ENCODE data around the gene TINAGL1. TPM values are rescaled to one million over a fixed set of nuclear protein-coding genes. Genes with fewer than 3 reads are reported as not detected.

TINAGL1 gene
- total and polyA plus RNA-seq, 8 donors, result 10.1 to 47.3 (median 25.7) TPM

DNA sequence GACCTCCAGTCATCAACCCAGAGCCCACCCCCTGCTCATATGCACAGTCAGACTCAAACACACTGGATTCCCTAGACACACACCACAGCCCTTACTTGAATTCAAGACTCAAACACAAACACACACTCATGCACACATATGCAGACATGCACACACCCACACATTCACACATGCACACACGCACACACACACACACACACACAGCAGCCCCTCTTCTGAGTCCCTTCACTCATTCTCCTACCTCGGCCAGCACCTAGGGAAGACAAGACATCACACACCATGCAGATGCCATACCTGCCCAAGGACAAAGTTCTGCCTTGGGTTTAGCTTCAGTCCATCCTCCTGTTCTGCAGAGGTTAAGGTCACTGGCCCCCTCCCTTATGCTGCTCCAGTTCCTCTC lies 39.6 kb downstream of the TINAGL1 start:
- H3K9me3 ChIP-seq, result no peaks in the 10 kb centered on the region
- TF ChIP-seq, protein P1, sequence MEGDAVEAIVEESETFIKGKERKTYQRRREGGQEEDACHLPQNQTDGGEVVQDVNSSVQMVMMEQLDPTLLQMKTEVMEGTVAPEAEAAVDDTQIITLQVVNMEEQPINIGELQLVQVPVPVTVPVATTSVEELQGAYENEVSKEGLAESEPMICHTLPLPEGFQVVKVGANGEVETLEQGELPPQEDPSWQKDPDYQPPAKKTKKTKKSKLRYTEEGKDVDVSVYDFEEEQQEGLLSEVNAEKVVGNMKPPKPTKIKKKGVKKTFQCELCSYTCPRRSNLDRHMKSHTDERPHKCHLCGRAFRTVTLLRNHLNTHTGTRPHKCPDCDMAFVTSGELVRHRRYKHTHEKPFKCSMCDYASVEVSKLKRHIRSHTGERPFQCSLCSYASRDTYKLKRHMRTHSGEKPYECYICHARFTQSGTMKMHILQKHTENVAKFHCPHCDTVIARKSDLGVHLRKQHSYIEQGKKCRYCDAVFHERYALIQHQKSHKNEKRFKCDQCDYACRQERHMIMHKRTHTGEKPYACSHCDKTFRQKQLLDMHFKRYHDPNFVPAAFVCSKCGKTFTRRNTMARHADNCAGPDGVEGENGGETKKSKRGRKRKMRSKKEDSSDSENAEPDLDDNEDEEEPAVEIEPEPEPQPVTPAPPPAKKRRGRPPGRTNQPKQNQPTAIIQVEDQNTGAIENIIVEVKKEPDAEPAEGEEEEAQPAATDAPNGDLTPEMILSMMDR (IDR thresholded peaks at IDR 0.05), result no peak
- no peaks in the 10 kb centered on the region for H3K36me3 ChIP-seq
- DNase-seq (no peak), ATAC-seq (no peak), FAIRE-seq (no peak)
- 59 to 64% methylated on average over 2 of the region's 2 CpGs for WGBS, 2 donors
- H3K27me3 ChIP-seq, result no peaks in the 10 kb centered on the region
- no peak overlapping the region for H3K27ac ChIP-seq
- H3K4me3 ChIP-seq, result no peak overlapping the region
- H3K4me1 ChIP-seq, result peaks cover 0 to 3% (median 0%) of the 10 kb centered on the region in 3 donors
- intact Hi-C loops (cut with DNase I), result no loop called here

DNA sequence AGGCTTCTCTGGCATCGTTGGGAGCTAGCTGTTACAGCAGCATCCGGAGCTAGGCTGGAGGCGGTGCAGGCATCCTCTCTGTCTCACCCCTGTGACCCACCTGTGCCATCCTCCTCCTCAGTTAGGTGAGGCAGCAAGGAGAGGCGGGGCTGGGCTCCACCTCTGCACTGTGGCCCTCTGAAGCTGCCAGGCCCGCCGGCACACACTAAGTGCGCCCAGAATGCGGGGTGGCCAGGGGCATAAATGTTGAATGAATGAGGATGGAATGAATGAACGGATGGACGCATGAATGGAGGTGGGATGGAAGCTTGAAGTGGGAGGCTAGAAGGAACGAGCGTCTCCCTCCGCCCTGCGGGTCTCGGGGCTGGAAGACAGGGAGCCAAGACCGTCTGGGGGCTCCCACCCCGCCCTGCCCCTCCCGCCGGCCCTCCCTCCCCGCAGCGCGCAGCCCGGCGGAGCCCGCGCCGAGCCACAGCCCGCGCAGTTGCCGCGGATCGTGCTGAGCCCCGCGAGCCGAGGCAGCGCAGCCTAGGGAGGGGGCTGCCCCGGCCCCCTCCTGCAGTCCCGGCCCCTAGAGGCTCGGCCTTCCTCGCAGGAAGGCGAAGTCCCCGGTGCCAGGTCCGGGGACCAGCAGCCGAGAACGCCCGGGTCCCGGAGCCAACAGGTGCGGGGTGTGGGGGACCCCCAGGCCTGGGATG lies 41.1 kb downstream of the TINAGL1 start, which contains the start of gene HCRTR1:
HCRTR1 (plus strand) TSS at position 472 of the 698 bp plus-strand sequence. CDS start 1,504 bp downstream, outside the sequence.
- intact Hi-C loops (cut with DNase I), result no loop called here
- FAIRE-seq (no peak), DNase-seq (peak in 1 of 6 donors; percentile 69)

DNA sequence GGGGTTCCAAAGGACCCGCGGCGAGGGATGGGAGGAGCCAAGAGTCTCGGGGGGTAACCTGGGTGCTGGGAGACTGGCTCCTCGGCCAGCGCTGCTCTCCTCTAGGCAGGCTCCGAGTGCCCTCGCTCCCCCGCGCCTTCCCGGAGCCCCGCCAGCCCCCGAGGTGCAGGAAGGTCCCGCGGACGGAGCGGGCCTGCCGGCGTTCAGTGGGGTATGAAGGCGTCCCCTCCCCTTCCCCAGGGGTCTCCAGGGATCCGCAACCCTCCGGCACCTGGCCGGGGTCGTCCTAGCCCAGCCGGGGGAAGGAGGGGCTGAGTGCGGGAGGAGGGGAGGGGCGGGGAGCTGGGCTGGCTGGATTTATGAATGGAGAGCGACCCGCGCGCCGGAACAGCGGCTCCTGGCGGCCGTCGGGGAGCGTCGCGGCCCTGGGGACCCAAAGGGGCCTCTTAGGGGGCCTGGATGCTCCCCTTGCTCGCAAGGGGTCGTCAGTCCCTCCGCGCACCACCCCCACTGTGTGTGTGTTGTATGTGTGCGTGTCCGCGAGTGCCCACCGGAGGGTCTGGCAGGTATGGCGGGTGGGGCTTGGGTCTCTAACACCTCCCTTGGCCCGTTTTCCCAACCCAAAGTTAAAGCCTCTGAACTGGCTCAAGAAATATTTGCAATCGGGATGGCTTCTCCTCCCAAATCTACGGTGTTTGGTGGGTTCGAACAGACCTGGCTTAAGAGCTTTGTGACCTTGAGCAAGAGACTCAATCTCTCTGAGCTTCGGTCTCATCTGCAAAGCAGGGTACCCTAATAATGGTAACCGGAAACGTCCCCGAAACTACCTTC lies 41.8 kb downstream of the TINAGL1 start:
- Histone ChIP-seq H3K27me3 (no peaks in the 10 kb centered on the region), H3K36me3 (no peaks in the 10 kb centered on the region), H3K4me1 (peaks cover 0 to 3% (median 0%) of the 10 kb centered on the region in 3 donors), H3K4me3 (peak overlapping the region; percentile 13 to 64 (median 26)), H3K27ac (no peak overlapping the region), H3K9me3 (no peaks in the 10 kb centered on the region)
- TF ChIP-seq, protein P1 (IDR thresholded peaks at IDR 0.05), result peak; percentile 63 to 80 (median 75)
- intact Hi-C loops (cut with DNase I), result no loop called here
- no peak for FAIRE-seq
- 9 to 15% methylated on average over 32 to 56 of the region's 56 CpGs for WGBS, 2 donors
- DNase-seq, result peak in 4 of 6 donors; percentile 40 to 80 (median 62)
- ATAC-seq, result peak; percentile 74 to 88 (median 82)

More for the DNA sequence above, 41.1 kb downstream of the TINAGL1 start, which contains the start of gene HCRTR1:
- H3K4me1 ChIP-seq, result peaks cover 0 to 3% (median 0%) of the 10 kb centered on the region in 3 donors
- TF ChIP-seq, protein P1 (IDR thresholded peaks at IDR 0.05), result no peak
- H3K36me3 ChIP-seq, result no peaks in the 10 kb centered on the region
- peak within 1 kb of the TSS; percentile 13 to 64 (median 26) for H3K4me3 ChIP-seq
- peak in 2 of 4 donors; percentile 17 to 40 for ATAC-seq
- WGBS, 2 donors, result 16 to 29% methylated on average over 22 to 47 of the region's 48 CpGs
- H3K27me3 ChIP-seq, result no peaks in the 10 kb centered on the region
- H3K9me3 ChIP-seq, result no peaks in the 10 kb centered on the region
- H3K27ac ChIP-seq, result no peak within 1 kb of the TSS

DNA sequence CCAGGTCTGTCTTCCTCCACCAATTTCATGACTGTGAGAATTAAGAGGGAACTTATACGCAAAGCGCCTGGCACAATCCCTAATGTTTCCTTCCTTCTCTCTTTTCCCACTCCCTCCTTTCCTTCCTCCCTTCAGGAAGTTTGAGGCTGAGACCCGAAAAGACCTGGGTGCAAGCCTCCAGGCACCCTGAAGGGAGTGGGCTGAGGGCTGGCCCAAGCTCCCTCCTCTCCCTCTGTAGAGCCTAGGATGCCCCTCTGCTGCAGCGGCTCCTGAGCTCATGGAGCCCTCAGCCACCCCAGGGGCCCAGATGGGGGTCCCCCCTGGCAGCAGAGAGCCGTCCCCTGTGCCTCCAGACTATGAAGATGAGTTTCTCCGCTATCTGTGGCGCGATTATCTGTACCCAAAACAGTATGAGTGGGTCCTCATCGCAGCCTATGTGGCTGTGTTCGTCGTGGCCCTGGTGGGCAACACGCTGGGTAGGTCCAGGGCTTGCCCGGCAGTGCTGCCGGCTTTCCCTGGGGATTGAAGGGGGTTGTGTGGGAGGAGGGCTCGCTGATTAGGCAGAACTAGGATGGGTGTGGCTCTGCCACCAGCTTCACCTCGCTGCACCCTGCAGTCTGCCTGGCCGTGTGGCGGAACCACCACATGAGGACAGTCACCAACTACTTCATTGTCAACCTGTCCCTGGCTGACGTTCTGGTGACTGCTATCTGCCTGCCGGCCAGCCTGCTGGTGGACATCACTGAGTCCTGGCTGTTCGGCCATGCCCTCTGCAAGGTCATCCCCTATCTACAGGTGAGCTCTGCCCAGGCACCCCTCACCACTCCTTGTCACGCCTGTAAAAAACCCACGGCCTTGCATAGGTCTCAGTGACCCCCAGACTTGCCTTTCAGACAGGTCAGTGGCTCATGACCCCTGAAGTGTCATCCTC lies 42.9 kb downstream of the TINAGL1 start:
- DNase-seq (no peak), FAIRE-seq (no peak), ATAC-seq (no peak)
- Histone ChIP-seq H3K4me3 (no peak overlapping the region), H3K27me3 (no peaks in the 10 kb centered on the region), H3K4me1 (peaks cover 0 to 3% (median 0%) of the 10 kb centered on the region in 3 donors), H3K27ac (no peak overlapping the region), H3K36me3 (no peaks in the 10 kb centered on the region), H3K9me3 (no peaks in the 10 kb centered on the region)
- WGBS, 2 donors, result 58 to 63% methylated on average over 23 of the region's 23 CpGs
- TF ChIP-seq, protein P1 (IDR thresholded peaks at IDR 0.05), result no peak
- intact Hi-C loops (cut with DNase I), result no loop called here
